Left renal cortex interstitium (tissue), 4 donors: ENCODE measurements around the gene PLD5. TPM values are rescaled to one million over a fixed set of nuclear protein-coding genes. Genes with fewer than 3 reads are reported as not detected.
"Not testable (repeated sequence)": the region's sequence is repeated elsewhere in the genome, so short reads cannot be mapped to it uniquely, and the experiment has no call there.

Experiments
- DNase-seq, 4 donors: peaks; one replicate each; pipeline ENCODE4 v3.0.0-alpha.2; 2013; ENCODE audit warnings: low read depth in 4 of 4, low spot score in 2 of 4, missing footprints in 1 of 4
- polyA plus RNA-seq, 4 donors: library from polyadenylated mRNA; unstranded; fragments of 120-200 nt; gene quantifications; one replicate each; pipeline ENCODE4 v1.2.1, GENCODE V29; 2013; ENCODE audit not compliant: insufficient read length in 4 of 4

Gene PLD5
- polyA plus RNA-seq, 4 donors = 0.96 to 1.5 (median 1.3) TPM

DNA sequence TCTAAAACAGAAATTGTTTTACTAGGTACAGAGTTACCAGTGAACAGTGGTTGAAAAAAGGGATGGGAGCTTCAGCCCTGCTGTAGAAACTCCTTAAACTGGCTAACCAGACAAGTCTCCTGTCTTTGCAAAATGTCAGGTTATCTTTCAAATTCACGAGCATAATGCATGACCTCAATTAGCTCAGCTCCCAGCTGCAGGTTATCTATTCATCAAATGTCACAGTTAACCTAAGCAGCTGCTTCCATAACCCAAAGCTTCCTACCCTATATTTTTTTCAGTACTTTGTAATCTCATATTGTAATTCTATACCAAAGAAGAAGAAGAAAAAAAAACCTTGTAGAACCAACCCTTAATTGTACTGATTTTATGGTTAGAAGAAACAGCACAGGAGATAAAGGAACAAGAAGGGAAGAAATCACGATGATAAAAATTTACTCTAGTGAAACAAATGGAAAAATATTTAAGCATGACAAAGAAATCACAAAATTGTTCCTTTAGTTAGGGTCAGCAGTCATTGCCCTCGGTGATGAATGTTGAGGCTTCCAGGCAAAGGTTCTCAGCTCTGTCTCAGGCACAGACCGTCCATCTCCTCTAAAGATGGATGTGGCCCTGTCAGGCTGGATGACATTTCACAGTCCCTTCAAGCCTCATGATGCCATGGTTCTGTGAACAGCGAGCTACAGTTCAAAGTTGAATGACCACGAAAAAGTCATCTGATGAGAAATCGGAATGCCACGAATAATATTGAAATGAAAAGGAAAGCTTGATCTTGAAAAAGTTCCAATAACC, 95.9 kb downstream of the PLD5 start:
- DNase-seq = no peak

DNA sequence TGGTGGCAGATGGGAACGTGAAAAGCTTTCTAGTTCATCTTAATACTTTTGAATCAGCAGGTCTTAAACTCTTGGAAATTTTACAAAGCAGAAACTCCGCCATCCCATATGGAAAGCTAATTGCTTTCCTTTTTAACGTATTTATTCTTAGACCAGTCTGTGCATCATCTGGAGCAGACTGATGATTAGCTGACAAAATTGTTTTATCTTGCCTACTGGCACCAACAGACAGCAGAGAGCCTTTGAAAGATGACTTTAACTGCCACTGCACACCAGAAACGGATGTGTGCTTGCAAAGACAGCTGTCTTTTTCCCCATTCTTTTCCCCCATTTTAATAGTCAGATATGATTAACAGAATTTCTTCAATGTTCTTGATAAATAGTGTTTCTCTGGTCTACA, 97.0 kb downstream of the PLD5 start:
- no peak for DNase-seq

DNA sequence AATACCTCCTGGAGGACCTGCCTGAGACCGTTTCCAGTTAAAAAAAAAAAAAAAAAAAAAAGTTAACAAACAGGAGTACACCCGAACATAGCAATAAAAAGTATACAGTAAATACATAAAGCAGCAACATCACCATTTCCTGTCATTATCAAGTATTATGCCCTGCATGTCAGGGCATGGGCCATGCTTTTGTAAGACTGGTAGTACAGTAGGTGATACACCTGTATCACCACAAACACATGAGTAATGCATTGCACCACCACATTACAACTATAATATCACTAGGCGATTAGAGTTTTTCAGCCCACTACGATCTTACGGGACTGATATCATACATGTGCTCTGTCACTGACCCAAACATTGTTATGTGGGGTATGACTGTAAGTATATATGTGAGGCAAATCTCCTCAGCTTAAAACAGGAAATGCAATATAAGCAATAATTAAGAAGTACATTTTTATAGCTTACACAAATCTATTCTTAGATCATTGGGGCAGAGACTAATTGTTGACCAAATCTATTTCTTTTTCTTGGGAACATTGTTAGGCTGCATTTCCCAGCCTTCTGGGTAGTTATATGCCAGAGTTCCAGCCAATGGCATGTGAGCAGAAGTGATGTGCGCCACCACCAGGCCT, 98.1 kb downstream of the PLD5 start:
- no peak for DNase-seq

DNA sequence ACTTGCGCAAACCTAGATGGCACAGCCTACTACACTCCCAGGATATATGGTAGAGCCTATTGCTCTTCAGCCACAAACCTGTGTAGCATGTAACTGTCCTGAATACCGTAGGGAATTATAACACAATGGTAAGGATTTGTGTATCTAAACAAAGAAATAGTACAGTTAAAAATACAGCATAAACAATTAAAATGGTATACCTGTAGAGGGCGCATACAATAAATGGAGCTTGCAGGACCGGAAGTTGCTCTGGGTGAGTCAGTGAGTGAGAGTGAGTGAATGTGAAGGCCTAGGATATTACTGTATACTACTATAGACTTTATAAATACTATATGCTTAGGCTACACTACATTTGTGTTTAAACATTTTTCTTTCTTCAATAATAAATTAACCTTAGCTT, 99.3 kb downstream of the PLD5 start:
- no peak for DNase-seq

DNA sequence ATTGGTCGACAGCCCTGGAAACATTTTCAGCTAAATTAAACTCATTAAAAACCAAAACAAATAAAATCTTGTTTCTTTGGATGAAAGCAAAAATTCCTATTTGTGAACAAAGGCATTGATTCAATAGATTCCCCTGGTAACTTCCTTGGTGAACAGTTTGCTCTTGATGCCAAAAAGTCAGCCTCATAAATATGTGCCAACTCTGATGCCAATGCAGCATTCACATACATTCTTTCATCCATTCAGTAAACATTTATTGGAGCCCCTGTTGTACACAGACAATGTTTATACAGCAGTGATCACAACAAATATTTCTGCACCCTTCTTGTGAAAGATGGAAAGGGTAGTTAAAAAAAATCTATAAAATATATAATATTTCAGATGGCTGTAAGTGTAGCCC, 107.8 kb downstream of the PLD5 start:
- no peak for DNase-seq

DNA sequence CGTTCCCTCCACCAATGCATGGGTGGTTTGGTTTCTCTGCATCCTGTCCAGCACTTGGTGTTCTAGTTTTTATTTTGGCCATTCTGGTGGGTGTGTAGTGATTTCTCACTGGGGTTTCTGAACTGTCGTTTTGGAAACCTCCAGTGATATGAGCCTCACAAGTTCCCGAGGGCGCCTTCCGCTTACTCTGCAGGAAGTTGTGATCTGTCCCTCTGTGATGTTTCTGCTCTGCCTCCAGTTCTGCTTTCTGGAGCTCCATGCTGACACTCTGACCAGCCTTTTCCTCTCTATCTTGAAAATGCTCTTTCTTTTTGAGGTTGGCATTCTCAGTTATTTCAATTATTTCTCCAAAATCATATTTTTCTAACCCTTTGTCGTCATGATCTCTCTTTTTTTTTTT, 111.6 kb downstream of the PLD5 start:
- no peak for DNase-seq

DNA sequence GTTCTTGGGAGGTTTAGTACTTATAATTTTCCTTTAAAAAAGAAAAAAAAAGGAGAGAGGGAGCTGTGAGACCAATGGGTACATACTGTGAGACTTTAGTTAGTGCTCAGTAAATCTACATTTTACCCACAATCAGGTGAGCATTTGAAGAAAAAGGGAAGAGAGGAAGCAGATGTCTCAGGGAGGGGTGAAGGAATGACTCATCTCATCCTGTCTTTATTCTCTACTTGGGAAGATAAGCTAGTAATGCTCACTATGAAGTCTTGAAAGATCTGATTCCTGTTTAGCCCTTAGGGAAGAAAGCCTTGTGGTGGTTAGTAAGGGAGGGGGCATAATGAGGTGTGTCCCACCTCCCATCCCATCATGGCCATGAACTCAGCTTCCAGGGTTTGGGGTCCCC, 112.6 kb downstream of the PLD5 start:
- no peak for DNase-seq

DNA sequence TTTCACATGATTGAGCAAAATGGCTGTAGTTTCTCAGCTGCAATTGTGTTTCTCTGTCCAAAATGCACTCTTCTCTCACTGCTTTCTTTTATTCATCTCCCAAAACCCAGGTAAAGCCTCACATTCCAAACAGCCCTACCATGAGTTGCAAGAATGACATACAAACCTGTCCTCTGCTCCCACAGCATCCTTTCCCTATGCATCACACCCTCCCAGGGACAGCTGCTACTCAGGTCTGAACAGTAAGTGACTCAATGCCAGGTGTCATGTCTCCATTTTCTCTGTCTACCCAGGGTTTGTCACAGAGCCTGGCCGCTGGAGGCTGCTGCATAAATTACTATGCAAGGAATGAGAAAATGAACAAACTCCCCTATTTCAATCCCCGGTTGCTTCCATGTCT, 118.5 kb downstream of the PLD5 start:
- DNase-seq = no peak

DNA sequence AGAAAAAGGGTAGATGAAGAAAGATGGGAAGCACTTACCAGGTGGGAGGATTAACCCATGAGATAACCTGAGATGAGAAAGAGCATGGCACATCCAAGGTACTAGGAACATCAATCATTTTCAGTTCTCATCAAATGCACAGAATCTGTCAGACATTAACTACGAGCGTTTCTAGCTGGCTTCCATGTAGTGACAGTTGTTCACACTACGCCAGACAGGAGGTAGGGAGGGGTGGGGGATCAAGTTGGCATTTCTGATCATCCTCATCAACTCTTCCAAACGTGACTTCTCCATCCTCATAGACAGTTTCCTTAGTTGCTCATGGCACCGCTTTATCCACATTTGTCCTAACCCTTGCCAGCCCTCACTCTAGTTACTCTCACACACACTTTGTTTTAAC, 120.2 kb downstream of the PLD5 start:
- DNase-seq = no peak

DNA sequence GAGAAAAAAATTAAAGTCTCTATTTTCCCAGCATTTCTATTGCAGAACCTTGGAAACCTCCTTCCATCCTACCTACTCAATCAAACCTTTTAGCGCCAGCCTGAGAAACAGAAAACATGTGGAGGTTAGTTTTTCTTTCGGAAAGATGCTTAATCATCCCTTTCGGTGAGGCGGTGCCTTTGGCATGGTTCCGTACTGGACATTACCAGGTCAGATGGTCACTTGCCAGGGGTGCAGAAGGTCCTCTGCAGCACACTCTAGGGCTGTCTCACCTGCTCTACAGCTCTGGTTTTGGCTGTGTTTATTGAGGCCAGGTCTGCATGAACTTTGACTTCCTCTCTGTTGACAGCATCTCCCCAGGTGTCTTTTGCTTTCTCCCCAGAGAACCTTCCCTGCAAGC, 121.5 kb downstream of the PLD5 start:
- no peak for DNase-seq

GRCh38 chr1:242401937-242402336, 122.6 kb downstream of the PLD5 start:
- no peak for DNase-seq

DNA sequence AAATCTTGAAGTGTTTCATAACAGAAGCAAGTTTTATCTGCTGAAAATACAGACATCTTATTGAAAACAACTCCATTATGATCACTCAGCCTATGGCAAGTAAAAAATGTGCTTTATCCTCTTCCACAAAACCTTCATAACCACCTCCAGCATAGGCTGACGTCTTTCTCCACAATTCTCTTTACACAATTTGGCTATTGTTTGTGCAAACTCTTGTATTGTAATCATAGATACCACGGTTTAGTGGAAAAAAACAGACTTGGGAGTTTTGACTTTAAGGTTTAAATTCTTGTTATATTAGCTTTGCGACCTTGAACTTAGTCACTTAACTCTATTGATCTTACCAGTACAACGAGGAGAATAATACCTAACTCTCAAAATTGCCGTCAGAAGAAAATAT, 126.1 kb downstream of the PLD5 start:
- DNase-seq = no peak

DNA sequence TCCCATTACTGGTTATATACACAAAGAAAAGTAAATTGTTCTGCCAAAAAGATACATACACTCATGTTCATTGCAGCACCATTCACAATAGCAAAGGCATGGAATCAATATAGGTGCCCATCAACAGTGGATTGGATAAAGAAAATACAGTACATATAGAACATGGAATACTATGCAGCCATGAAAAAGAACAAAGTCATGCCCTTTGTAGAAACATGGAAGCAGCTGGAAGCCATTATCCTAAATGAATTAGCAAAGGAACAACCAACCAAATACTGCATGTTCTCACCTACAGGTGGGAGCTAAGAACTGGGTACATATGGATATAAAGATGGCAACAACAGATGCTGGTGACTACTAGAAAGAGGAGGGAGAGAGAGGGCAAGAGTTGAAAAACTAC, 132.6 kb downstream of the PLD5 start:
- no peak for DNase-seq

DNA sequence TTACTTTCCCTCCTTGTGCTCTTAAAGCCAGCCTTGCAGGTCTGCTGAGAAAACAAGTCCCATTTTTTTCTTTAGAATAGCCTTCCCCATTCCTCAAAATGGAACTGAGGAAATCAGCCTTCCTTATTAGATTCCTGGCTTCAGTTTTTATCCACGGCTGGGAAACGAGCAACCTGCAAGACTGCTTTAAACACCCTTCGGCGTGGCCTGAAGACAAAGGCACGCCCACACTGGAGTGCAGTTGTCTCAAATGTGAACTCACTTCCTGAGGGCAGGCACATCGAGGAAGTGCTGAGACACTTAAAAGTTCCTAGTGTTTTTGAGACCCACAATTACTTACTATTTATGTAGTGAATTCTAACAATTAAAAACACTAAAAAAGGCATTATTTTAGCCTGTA, 148.4 kb downstream of the PLD5 start:
- DNase-seq = not testable (repeated sequence)

DNA sequence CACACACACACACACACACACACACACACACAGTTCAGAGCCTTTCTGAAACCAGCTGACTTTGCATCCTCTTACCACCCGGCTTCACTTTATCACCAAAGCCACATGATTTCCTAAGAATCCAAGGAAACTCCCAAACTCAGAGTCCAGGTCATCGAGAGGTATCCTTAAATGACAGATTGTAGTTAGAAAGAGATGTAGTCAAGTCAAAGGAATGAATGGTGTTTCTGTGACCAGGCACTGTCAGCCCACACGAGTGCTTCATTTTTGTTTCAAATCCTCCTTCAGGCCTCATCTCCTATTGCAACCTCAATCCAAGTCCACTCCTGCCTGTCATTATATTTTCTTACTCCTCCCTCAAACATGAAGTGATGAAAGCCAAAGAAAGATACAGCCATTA, 174.1 kb downstream of the PLD5 start:
- not testable (repeated sequence) for DNase-seq

DNA sequence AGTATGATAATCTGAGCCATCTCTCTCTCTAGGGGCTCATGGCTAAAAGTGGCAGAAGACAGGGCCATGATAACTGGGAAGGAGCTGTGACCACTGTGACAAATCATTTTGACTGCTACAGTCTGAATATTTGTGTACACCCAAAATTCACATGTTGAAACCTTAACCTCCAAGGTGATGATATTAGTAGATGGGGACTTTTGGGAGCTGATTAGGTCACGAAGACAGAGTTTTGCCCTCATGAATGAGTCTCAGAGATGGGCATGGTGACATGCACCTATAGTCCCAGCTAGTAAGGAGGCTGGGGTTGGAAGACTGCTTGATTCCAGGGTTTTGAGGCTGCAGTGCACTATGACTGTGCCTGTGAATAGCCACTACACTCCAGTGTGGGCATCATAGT, 174.9 kb downstream of the PLD5 start:
- no peak for DNase-seq

DNA sequence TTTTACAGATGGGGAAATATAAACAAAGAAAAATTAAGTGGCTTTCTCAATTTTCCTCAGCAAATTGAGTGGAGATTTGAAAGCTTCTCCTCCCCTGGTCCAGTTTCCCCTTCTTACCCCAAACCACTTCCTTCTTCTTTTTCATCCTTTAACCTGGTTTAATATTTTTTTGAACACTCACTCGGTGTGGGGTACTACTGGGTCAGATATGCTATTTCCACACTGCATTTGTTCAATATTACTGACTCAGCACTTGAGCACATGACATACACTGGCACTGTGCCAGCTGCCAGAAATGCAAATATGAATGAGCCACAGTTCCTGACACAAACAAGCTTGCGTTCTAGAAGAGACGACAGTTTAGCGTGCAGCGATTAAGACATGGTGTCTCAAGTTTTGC, 193.6 kb downstream of the PLD5 start:
- DNase-seq = not testable (repeated sequence)

DNA sequence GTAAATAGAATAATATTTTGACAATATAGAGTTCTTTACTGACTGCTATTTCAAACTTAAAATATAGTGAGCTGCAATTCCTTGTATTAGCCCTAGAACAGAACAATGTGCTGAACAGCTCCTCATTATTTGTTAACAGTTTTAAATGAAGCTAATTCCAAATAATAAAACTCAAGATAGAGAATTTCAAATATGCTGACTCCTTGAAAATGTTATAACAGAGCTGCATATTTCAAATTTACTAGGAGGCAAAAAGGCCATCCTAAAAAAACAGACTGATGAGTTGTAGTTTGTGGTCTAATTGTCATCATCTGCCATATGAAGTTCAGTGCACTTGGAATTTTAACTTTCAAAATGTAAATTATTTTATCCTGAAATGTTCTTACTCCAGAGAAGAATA, 197.1 kb downstream of the PLD5 start:
- not testable (repeated sequence) for DNase-seq

GRCh38 chr1:242321981-242322380, 202.5 kb downstream of the PLD5 start:
- DNase-seq = not testable (repeated sequence)

- DNase-seq = no peak
Observed at GRCh38 chr1:242318140-242318539, 206.4 kb downstream of the PLD5 start.

GRCh38 chr1:242314865-242315264, 209.6 kb downstream of the PLD5 start:
- not testable (repeated sequence) for DNase-seq

DNA sequence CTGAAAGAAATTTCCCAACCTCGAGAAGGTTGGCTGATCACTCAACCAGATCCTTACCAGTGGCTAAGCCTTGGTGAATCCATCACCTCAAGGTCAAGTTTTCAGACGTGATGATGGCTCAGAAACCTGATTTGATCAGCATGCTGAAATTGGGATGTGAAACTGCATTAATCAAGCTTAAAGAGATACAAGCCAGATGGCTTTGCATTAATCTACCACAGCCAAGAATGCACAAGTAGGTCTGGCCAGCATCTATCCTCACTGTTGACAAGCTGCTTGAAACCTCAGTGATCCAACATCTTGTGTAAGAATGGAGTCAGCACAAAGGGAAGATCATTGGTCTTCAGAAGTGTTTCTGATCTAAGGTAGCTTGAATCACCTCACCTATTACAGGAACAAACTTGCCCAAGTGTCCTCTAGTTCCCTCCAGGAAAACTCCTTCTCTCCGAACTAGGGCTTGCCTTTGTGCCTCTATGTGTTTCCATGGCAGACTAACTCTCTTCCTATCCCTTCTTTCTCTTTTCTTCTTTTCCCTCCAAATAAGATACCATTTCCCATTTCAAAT, 210.3 kb downstream of the PLD5 start:
- not testable (repeated sequence) for DNase-seq
